ENCODE results near the gene LRRC26.

The LRRC26 gene

GRCh38 chr9:137198902-137199283, 29.0 kb upstream of the LRRC26 start:
- DNase-seq (ENCODE audit: low read depth), result no peak

GRCh38 chr9:137198051-137198901, 28.4 kb upstream of the LRRC26 start:
- no peak for DNase-seq (ENCODE audit: low read depth)

- DNase-seq (ENCODE audit: low read depth), result no peak
Observed at GRCh38 chr9:137195525-137196220, 25.8 kb upstream of the LRRC26 start.

GRCh38 chr9:137194909-137195308, 25.1 kb upstream of the LRRC26 start:
- DNase-seq (ENCODE audit: low read depth), result no peak

- no peak for DNase-seq (ENCODE audit: low read depth)
Observed at GRCh38 chr9:137194388-137194787, 24.5 kb upstream of the LRRC26 start.

GRCh38 chr9:137193771-137194170, 23.9 kb upstream of the LRRC26 start:
- DNase-seq (ENCODE audit: low read depth), result no peak

GRCh38 chr9:137192859-137193258, 23.0 kb upstream of the LRRC26 start:
- no peak for DNase-seq (ENCODE audit: low read depth)

- DNase-seq (ENCODE audit: low read depth), result no peak
Observed at GRCh38 chr9:137192448-137192780, 22.6 kb upstream of the LRRC26 start.

- DNase-seq (ENCODE audit: low read depth), result no peak
Observed at GRCh38 chr9:137191691-137192447, 22.0 kb upstream of the LRRC26 start.

GRCh38 chr9:137191245-137191644, 21.4 kb upstream of the LRRC26 start:
- DNase-seq (ENCODE audit: low read depth), result no peak

GRCh38 chr9:137190315-137190856, 20.5 kb upstream of the LRRC26 start:
- DNase-seq (ENCODE audit: low read depth), result no peak

GRCh38 chr9:137189297-137190295, 19.7 kb upstream of the LRRC26 start:
- no peak for DNase-seq (ENCODE audit: low read depth)

GRCh38 chr9:137188490-137189296, 18.8 kb upstream of the LRRC26 start, which contains the start of the genes ANAPC2 and SSNA1:
Gene ANAPC2 (minus strand): TSS chr9:137188560. CDS start chr9:137188532, 28 bp downstream.
Gene SSNA1 (plus strand): TSS chr9:137188676. CDS start chr9:137188727, 51 bp downstream.
- DNase-seq (ENCODE audit: low read depth), result peak; percentile 83

GRCh38 chr9:137188086-137188489, 18.2 kb upstream of the LRRC26 start:
- DNase-seq (ENCODE audit: low read depth), result no peak

GRCh38 chr9:137187386-137187785, 17.5 kb upstream of the LRRC26 start:
- DNase-seq (ENCODE audit: low read depth), result no peak

GRCh38 chr9:137186385-137186784, 16.5 kb upstream of the LRRC26 start:
- no peak for DNase-seq (ENCODE audit: low read depth)

- no peak for DNase-seq (ENCODE audit: low read depth)
Observed at GRCh38 chr9:137185921-137186320, 16.1 kb upstream of the LRRC26 start.

- no peak for DNase-seq (ENCODE audit: low read depth)
Observed at GRCh38 chr9:137184881-137185660, 15.2 kb upstream of the LRRC26 start.

GRCh38 chr9:137183980-137184595, 14.2 kb upstream of the LRRC26 start:
- no peak for DNase-seq (ENCODE audit: low read depth)

All from stromal cell of bone marrow (primary cell).